ENCODE data around the gene MSRB3. TPM values are rescaled to one million over a fixed set of nuclear protein-coding genes. Genes with fewer than 3 reads are reported as not detected.
"Not testable (repeated sequence)": the region's sequence is repeated elsewhere in the genome, so short reads cannot be mapped to it uniquely, and the experiment has no call there.

Gene MSRB3
- total RNA-seq, 1 experiment from 2014 or later, result 1.8 TPM

DNA sequence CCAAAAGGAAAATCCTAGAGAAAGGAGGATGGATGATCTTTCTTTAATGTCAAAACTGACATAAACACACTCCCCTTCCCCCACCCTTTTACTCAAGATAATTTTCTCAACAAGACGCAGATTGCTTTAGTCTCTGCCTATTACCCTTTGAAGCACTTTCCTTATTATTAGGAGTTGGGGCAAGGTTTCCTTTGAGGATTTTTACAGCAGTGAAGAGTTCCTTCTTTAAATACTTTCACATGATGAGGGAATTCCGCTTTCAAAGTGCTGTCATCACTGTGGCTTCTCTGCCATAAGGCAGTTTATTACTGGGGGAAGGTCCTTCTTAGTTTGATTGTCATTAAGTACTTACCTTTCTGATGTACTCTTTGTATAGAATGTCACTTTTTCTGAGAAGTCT is 172.1 kb downstream of the MSRB3 start (continued):
- no peak for TF ChIP-seq ETV6 (CRISPR knock-in tag; IDR thresholded peaks at IDR 0.05)
- TF ChIP-seq, protein P1, sequence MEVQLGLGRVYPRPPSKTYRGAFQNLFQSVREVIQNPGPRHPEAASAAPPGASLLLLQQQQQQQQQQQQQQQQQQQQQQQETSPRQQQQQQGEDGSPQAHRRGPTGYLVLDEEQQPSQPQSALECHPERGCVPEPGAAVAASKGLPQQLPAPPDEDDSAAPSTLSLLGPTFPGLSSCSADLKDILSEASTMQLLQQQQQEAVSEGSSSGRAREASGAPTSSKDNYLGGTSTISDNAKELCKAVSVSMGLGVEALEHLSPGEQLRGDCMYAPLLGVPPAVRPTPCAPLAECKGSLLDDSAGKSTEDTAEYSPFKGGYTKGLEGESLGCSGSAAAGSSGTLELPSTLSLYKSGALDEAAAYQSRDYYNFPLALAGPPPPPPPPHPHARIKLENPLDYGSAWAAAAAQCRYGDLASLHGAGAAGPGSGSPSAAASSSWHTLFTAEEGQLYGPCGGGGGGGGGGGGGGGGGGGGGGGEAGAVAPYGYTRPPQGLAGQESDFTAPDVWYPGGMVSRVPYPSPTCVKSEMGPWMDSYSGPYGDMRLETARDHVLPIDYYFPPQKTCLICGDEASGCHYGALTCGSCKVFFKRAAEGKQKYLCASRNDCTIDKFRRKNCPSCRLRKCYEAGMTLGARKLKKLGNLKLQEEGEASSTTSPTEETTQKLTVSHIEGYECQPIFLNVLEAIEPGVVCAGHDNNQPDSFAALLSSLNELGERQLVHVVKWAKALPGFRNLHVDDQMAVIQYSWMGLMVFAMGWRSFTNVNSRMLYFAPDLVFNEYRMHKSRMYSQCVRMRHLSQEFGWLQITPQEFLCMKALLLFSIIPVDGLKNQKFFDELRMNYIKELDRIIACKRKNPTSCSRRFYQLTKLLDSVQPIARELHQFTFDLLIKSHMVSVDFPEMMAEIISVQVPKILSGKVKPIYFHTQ (CRISPR knock-in tag; IDR thresholded peaks at IDR 0.05), result no peak
- TF ChIP-seq, protein P2, sequence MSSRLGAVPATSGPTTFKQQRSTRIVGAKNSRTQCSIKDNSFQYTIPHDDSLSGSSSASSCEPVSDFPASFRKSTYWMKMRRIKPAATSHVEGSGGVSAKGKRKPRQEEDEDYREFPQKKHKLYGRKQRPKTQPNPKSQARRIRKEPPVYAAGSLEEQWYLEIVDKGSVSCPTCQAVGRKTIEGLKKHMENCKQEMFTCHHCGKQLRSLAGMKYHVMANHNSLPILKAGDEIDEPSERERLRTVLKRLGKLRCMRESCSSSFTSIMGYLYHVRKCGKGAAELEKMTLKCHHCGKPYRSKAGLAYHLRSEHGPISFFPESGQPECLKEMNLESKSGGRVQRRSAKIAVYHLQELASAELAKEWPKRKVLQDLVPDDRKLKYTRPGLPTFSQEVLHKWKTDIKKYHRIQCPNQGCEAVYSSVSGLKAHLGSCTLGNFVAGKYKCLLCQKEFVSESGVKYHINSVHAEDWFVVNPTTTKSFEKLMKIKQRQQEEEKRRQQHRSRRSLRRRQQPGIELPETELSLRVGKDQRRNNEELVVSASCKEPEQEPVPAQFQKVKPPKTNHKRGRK (CRISPR knock-in tag; IDR thresholded peaks at IDR 0.05; ENCODE audit: borderline replicate concordance), result no peak
- TF ChIP-seq, protein P3, sequence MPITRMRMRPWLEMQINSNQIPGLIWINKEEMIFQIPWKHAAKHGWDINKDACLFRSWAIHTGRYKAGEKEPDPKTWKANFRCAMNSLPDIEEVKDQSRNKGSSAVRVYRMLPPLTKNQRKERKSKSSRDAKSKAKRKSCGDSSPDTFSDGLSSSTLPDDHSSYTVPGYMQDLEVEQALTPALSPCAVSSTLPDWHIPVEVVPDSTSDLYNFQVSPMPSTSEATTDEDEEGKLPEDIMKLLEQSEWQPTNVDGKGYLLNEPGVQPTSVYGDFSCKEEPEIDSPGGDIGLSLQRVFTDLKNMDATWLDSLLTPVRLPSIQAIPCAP (CRISPR knock-in tag; IDR thresholded peaks at IDR 0.05), result no peak

DNA sequence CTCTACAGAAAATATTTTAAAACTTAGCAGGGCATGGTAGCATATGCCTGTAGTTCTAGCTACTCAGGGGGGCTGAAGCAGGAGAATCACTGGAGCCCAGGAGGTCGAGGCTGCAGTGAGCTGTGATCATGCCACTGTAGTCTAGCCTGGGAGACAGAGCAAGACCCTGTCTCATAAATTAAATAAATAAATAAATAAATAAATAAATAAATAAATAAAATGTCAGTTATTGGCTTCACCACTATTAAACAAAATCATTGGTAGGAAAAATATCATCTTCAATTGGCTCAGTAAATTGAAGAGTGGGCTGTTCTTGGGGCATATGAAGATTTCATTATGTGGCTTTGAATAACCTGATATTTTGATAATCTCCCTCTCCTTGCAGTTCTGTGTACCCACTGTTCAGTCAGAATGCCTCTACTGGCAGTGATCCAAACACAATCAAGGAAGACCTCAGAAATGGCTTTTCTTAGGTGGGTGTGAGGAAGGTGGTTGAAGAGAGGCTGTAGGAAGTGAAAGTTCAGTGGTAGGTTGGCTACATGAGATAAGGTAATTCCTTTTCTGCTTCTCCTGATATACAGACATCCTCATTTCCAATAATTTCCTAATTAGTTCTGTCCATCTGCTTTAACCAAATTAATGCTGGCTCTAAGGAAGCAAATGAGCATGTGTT is 175.8 kb downstream of the MSRB3 start:
- H3K36me3 Mint-ChIP-seq, result no peaks in the 10 kb centered on the region
- DNase-seq (ENCODE audit: low spot score), result no peak
- no peak overlapping the region for H3K4me3 Mint-ChIP-seq
- TF ChIP-seq, protein P4, sequence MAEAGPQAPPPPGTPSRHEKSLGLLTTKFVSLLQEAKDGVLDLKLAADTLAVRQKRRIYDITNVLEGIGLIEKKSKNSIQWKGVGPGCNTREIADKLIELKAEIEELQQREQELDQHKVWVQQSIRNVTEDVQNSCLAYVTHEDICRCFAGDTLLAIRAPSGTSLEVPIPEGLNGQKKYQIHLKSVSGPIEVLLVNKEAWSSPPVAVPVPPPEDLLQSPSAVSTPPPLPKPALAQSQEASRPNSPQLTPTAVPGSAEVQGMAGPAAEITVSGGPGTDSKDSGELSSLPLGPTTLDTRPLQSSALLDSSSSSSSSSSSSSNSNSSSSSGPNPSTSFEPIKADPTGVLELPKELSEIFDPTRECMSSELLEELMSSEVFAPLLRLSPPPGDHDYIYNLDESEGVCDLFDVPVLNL (CRISPR knock-in tag; IDR thresholded peaks at IDR 0.05; ENCODE audit: borderline replicate concordance, low read depth), result no peak
- TF ChIP-seq, protein P5, sequence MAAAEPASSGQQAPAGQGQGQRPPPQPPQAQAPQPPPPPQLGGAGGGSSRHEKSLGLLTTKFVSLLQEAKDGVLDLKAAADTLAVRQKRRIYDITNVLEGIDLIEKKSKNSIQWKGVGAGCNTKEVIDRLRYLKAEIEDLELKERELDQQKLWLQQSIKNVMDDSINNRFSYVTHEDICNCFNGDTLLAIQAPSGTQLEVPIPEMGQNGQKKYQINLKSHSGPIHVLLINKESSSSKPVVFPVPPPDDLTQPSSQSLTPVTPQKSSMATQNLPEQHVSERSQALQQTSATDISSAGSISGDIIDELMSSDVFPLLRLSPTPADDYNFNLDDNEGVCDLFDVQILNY (CRISPR knock-in tag; IDR thresholded peaks at IDR 0.05), result no peak
- TF ChIP-seq, protein P6, sequence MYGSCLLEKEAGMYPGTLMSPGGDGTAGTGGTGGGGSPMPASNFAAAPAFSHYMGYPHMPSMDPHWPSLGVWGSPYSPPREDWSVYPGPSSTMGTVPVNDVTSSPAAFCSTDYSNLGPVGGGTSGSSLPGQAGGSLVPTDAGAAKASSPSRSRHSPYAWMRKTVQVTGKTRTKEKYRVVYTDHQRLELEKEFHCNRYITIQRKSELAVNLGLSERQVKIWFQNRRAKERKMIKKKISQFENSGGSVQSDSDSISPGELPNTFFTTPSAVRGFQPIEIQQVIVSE (CRISPR knock-in tag; IDR thresholded peaks at IDR 0.05; ENCODE audit: borderline replicate concordance), result no peak
- TF ChIP-seq PRRX2 (CRISPR knock-in tag; IDR thresholded peaks at IDR 0.05) (no peak), ETV6 (CRISPR knock-in tag; IDR thresholded peaks at IDR 0.05) (no peak), GRHL2 (CRISPR knock-in tag; IDR thresholded peaks at IDR 0.05; ENCODE audit: insufficient replicate concordance, severe bottlenecking) (no peak), FOXK1 (CRISPR knock-in tag; IDR thresholded peaks at IDR 0.05) (no peak)
- TF ChIP-seq, protein P7, sequence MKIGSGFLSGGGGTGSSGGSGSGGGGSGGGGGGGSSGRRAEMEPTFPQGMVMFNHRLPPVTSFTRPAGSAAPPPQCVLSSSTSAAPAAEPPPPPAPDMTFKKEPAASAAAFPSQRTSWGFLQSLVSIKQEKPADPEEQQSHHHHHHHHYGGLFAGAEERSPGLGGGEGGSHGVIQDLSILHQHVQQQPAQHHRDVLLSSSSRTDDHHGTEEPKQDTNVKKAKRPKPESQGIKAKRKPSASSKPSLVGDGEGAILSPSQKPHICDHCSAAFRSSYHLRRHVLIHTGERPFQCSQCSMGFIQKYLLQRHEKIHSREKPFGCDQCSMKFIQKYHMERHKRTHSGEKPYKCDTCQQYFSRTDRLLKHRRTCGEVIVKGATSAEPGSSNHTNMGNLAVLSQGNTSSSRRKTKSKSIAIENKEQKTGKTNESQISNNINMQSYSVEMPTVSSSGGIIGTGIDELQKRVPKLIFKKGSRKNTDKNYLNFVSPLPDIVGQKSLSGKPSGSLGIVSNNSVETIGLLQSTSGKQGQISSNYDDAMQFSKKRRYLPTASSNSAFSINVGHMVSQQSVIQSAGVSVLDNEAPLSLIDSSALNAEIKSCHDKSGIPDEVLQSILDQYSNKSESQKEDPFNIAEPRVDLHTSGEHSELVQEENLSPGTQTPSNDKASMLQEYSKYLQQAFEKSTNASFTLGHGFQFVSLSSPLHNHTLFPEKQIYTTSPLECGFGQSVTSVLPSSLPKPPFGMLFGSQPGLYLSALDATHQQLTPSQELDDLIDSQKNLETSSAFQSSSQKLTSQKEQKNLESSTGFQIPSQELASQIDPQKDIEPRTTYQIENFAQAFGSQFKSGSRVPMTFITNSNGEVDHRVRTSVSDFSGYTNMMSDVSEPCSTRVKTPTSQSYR (CRISPR knock-in tag; IDR thresholded peaks at IDR 0.05), result no peak
- H3K4me1 Mint-ChIP-seq, result 0 out of 2 replicates have a peak, but pooled peaks cover 3% of the 10 kb centered on the region
- POLR2A ChIA-PET, result no interaction called here
- no peaks in the 10 kb centered on the region for H3K27me3 Mint-ChIP-seq (ENCODE audit: low read depth)
- ATAC-seq, result no peak
- CTCF ChIA-PET, result no interaction called here
- no peak overlapping the region for H3K27ac Mint-ChIP-seq
- peaks cover 8% of the 10 kb centered on the region for H3K9me3 Mint-ChIP-seq

DNA sequence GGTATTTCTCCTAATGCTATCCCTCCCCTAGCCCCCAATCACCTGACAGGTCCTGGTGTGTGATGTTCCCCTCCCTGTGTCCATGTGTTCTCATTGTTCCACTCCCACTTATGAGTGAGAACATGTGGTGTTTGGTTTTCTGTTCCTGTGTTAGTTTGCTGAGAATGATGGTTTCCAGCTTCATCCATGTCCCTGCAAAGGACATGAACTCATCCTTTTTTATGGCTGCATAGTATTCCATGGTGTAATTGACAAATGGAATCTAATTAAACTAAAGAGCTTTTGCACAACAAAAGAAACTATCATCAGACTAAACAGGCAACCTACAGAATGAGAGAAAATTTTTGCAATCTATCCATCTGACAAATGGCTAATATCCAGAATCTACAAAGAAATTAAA is 178.9 kb downstream of the MSRB3 start:
- ATAC-seq, result not testable (repeated sequence)

More for the DNA sequence above, 178.9 kb downstream of the MSRB3 start:
- DNase-seq (ENCODE audit: low spot score); H3K27me3 Mint-ChIP-seq (ENCODE audit: low read depth); H3K36me3 Mint-ChIP-seq; POLR2A ChIA-PET; H3K4me1 Mint-ChIP-seq; H3K4me3 Mint-ChIP-seq; CTCF ChIA-PET; H3K9me3 Mint-ChIP-seq; H3K27ac Mint-ChIP-seq: not testable (repeated sequence)
